Testis (tissue), 3 donors: Measurements from ENCODE around the gene ALOX5AP. TPM values are rescaled to one million over a fixed set of nuclear protein-coding genes. Genes with fewer than 3 reads are reported as not detected.

Source experiments
- DNase-seq: peaks from one replicate; pipeline ENCODE4 v3.0.0-alpha.2; 2019
- H3K27ac ChIP-seq, 2 donors: fragments of 200-600 bp; sonication (generic); one replicate each; pipeline ENCODE4 v1.5.1; 2019
- H3K27me3 ChIP-seq: fragments of 200-600 bp; sonication (generic); one replicate; pipeline ENCODE4 v1.5.1; 2019
- H3K36me3 ChIP-seq: fragments of 200-600 bp; sonication (generic); one replicate; pipeline ENCODE4 v1.5.1; 2017; ENCODE audit warnings: low read depth; ENCODE audit errors: missing control alignments
- H3K4me1 ChIP-seq: fragments of 200-600 bp; sonication (generic); one replicate; pipeline ENCODE4 v1.5.1; 2019
- H3K4me3 ChIP-seq, 2 donors: fragments of 200-600 bp; sonication (generic); one replicate each; pipeline ENCODE4 v1.5.1; 2017 to 2019
- H3K9me3 ChIP-seq: fragments of 200-600 bp; sonication (generic); one replicate; pipeline ENCODE4 v1.5.1; 2017
- POLR2A ChIP-seq: fragments of 450-650 bp; IDR thresholded peaks from one replicate; pipeline ENCODE4 v1.6.1; 2017; ENCODE audit warnings: antibody characterized with exemption, mild to moderate bottlenecking, moderate library complexity
- WGBS, 2 donors: methylation state at CpG; one replicate each; pipeline ENCODE4 v1.1.5; 2018; 5-methylcytosine and 5-hydroxymethylcytosine counted together
- intact Hi-C: fragments of 100-400 bp; cut with DNase I; formaldehyde crosslinking; loops from one replicate; pipeline ENCODE4 v1.15.1; 2023; ENCODE audit warnings: low total_unique reads
- polyA plus RNA-seq: library from polyadenylated mRNA; stranded (reverse); fragments of 350-450 nt; fragmentation: Illumina TruSeq; extraction: RNeasy Lipid Tissue Mini Kit (QIAGEN cat#74804); gene quantifications from one replicate; pipeline ENCODE4 v1.2.3, GENCODE V29; 2014; ENCODE audit warnings: low read depth, low replicate concordance; ENCODE audit not compliant: insufficient read depth
- total RNA-seq, 2 donors: library from RNA; depleted of rRNA; stranded (reverse); fragments of >200 nt; gene quantifications; one replicate each; pipeline ENCODE4 v1.2.3, GENCODE V29; 2016
- TF ChIP-seq, protein P1 (sequence below), 3 experiments: fragments of 450-650 bp in 2 of 3; fragments of 200-600 bp in 1 of 3; sonication (generic) in 1 of 3; IDR thresholded peaks; one replicate each; pipeline ENCODE4 v1.5.1; 2016 to 2019; ENCODE audit warnings: antibody characterized with exemption in 3 of 3, mild to moderate bottlenecking in 2 of 3, moderate library complexity in 1 of 3

The ALOX5AP gene
- total and polyA plus RNA-seq, 3 donors from 2014 or later, result 2.5 to 13.4 (median 7.3) TPM

GRCh38 chr13:30810801-30811200, 75.5 kb downstream of the ALOX5AP start:
- no peaks in the 10 kb centered on the region for H3K36me3 ChIP-seq
- intact Hi-C loops, result no loop called here
- H3K4me1 ChIP-seq, result peaks cover 14% of the 10 kb centered on the region
- H3K4me3 ChIP-seq, result no peak overlapping the region
- no peak for DNase-seq
- 76 to 83% methylated on average over 11 of the region's 11 CpGs for WGBS, 2 donors
- TF ChIP-seq, protein P1, sequence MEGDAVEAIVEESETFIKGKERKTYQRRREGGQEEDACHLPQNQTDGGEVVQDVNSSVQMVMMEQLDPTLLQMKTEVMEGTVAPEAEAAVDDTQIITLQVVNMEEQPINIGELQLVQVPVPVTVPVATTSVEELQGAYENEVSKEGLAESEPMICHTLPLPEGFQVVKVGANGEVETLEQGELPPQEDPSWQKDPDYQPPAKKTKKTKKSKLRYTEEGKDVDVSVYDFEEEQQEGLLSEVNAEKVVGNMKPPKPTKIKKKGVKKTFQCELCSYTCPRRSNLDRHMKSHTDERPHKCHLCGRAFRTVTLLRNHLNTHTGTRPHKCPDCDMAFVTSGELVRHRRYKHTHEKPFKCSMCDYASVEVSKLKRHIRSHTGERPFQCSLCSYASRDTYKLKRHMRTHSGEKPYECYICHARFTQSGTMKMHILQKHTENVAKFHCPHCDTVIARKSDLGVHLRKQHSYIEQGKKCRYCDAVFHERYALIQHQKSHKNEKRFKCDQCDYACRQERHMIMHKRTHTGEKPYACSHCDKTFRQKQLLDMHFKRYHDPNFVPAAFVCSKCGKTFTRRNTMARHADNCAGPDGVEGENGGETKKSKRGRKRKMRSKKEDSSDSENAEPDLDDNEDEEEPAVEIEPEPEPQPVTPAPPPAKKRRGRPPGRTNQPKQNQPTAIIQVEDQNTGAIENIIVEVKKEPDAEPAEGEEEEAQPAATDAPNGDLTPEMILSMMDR (IDR thresholded peaks at IDR 0.05), result no peak
- no peak for TF ChIP-seq POLR2A
- no peaks in the 10 kb centered on the region for H3K9me3 ChIP-seq
- no peaks in the 10 kb centered on the region for H3K27me3 ChIP-seq
- H3K27ac ChIP-seq, result no peak overlapping the region

Other genes starting within 250 kb of the ALOX5AP start
- 10 to 100 TPM; 36.0 to 52.0 TPM for gene USPL1, start 117.6 kb upstream of the ALOX5AP start, total RNA-seq
- 36.4 TPM for gene USPL1, start 117.6 kb upstream of the ALOX5AP start, polyA plus RNA-seq
- gene MEDAG, start 170.7 kb downstream of the ALOX5AP start, total RNA-seq, result 10 to 100 TPM in 1 of 2 donors, 1 to 10 TPM in 1; 9.6 to 17.7 TPM
- 23.1 TPM for gene MEDAG, start 170.7 kb downstream of the ALOX5AP start, polyA plus RNA-seq
- 10 to 100 TPM in 1 of 2 donors, 1 to 10 TPM in 1; 5.5 to 21.4 TPM for gene TEX26, start 197.1 kb downstream of the ALOX5AP start, total RNA-seq
- 40.7 TPM for gene TEX26, start 197.1 kb downstream of the ALOX5AP start, polyA plus RNA-seq